GM10266 (cell line): ENCODE results near the gene FTCDNL1.

ENCODE experiments used
- DNase-seq: peaks from one replicate; pipeline ENCODE4 v3.0.0; 2012; ENCODE audit errors: extremely low spot score
- TF ChIP-seq, protein P1 (sequence below): IDR thresholded peaks from 2 replicates; pipeline ENCODE4 v1.5.1; 2012; ENCODE audit warnings: mild to moderate bottlenecking, low read depth; ENCODE audit not compliant: control insufficient read depth, insufficient read depth; ENCODE audit errors: missing control alignments

FTCDNL1 gene

DNA sequence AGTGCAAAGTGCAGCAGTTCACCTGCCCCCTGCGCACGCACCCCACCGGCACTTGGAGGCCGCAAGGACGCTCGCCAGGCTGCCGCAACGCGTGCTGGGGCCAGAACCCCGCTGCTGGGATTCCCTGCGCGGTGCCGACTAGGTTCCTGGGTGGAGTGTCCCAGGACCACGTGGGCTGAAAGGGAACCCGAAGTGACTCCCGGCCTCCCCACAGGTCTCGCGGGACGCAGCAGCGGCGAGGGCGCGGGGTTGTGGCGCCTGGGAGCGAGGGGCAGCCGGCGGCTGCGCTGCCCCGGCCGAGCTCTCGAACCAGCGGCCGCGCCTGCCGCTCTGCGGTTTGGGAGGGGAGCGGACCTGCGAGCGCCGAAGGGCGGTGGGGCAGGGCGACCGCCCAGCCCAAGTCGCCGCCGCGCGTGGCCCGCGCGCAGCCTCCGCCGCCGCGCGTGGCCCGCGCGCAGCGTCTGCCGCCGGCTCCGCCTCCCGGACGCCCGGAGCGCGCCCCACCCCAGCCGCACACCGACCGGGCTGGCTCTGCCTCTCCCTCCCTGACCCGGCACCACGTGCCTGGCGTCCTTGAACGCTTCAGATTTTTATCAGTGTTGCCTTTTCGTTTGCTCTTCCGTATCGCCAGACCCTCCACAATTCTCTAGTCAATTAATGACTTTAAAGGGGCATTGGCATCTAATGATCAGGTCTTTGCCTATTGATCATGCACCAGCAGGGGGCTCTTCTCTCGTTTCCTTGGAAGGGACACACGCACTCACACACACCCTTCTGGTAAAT, at the start of gene FTCDNL1:
Gene FTCDNL1 (minus strand): TSS at position 475 of the 783 bp plus-strand sequence. CDS start 2,230 bp downstream, outside the sequence.
- peak; percentile 79 for DNase-seq
- TF ChIP-seq, protein P1, sequence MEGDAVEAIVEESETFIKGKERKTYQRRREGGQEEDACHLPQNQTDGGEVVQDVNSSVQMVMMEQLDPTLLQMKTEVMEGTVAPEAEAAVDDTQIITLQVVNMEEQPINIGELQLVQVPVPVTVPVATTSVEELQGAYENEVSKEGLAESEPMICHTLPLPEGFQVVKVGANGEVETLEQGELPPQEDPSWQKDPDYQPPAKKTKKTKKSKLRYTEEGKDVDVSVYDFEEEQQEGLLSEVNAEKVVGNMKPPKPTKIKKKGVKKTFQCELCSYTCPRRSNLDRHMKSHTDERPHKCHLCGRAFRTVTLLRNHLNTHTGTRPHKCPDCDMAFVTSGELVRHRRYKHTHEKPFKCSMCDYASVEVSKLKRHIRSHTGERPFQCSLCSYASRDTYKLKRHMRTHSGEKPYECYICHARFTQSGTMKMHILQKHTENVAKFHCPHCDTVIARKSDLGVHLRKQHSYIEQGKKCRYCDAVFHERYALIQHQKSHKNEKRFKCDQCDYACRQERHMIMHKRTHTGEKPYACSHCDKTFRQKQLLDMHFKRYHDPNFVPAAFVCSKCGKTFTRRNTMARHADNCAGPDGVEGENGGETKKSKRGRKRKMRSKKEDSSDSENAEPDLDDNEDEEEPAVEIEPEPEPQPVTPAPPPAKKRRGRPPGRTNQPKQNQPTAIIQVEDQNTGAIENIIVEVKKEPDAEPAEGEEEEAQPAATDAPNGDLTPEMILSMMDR: peak; percentile 47

DNA sequence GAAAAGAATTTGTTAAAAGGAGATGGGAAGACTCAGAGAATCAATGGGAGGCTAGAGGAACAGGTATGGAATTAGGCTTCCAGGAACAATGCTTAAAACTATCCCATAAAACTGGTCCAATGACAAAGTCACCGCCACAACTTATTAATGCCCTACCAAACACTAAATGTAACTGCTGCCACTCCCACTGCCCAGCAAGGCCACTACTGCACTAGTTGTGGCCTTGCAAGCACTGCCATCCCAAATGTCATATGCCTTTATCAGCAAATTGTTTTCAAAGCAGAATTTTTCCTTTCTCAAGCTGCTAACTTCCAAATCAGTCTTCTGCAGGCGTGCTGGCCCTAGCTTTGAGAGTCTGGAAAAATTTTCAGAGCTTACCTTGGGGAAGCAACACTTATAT, 45.6 kb upstream of the FTCDNL1 start:
- TF ChIP-seq, protein P1: no peak
- DNase-seq: no peak

DNA sequence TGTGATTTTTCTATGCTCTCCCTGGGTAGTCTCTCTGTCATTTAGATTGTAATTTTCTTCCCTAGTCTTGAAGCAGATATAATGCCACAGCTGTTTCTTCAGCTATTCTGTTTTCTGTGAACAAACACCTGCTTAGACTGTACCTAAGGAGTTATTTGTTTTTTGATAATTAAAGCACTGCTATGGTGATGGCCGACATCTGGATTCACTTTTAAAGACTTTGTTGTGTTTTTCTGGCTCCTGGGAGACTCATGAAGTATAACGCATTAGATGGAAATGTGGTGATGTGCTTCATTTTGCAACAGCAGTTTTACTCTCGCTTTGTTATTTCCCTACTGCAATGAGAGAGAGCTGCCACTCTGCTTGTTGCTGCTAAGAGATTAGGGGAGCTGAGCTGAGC, 44.4 kb upstream of the FTCDNL1 start:
- TF ChIP-seq, protein P1: no peak
- DNase-seq: no peak

DNA sequence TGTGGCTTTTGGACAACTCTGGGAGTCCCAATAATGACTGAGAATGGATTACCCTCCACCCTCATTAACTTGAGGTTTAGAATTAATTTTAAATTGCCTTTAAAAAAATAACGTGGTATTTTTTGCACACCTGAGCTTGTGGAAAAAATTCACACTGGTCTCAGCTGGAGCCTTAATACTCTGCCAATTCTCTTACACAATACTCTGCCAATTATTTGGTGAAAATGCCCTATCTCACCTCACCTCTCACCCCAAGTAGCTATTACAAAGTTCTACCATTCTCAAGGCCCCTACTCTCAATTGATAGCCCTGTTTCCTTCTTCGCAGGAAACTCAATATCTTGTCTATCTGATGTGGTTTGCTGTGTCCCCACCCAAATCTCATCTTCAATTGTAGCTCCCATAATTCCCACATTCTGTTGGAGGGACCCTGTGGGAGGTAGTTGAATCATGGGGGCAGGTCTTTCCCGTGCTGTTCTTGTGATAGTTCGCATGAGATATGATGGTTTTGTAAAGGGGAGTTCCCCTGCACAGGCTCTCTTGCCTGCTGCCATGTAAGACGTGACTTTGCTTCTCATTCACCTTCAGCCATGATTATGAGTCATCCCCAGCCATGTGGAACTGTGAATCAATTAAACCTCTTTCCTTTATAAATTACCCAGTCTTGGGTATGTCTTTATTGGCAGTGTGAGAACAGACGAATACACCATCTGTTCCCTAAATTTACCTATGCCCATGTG, 32.7 kb upstream of the FTCDNL1 start:
- TF ChIP-seq, protein P1: no peak
- no peak for DNase-seq

DNA sequence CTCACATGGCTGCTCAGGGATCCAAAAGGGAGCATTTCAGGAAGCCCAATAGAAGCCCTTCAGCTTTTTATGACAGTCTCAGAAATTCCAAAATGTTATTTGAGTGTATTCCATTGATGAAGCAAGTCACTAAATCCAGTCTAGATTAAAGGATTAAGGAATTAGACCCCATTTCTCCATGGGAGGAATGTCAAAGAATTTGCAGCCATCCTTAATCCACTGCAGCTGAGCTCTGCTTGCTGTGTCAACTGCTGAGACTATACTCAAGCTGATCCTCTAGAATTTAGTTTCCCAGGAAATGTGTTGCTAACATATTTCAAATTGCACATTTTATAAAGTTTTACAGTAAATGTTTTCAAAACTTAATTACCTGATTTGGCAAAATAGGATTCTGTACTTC, 31.7 kb upstream of the FTCDNL1 start:
- no peak for DNase-seq
- TF ChIP-seq, protein P1: no peak

DNA sequence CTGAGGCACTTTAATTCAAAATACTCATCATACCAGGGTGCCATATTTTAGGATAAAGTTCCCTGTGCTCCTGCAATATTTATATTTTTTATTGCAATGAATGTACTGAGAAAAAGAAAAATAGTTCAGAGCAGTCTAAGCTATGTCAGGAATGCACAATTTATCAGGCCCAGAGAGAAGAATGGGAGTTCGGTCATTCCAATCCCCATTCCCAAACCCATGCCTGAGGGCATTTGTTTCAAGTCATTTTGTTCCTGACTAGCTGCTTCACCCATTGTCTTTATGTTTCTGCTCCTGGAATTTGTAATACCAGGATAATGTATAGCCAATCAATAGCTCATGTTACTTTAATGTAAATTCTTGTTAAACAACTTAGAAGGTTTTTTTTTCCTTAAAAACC, 24.4 kb upstream of the FTCDNL1 start:
- DNase-seq: no peak
- TF ChIP-seq, protein P1: no peak

DNA sequence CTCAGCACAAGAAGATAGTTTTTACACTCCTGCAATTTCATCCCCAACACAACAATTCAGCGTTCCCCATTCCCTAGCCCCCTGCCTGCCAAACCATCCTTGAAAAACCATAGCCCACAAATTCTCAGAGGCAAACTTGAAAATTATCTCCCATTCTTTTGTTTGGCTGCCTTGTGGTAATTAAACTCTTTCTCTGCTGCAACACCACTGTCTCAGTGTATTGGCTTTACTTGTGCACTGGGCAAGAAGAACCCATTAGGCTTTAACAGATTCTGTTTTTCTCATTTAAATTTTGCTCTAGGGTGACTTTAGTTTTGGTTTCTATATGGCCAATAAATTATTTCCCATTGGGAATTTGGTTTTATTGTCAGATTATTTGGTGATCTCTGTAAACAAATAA, 23.2 kb upstream of the FTCDNL1 start:
- TF ChIP-seq, protein P1: no peak

More for the DNA sequence above, 23.2 kb upstream of the FTCDNL1 start:
- DNase-seq: no peak
